GM21515 (cell line): ENCODE measurements around the gene CACNA1G.

Experiments
- ATAC-seq: cut with Tn5 transposase; IDR thresholded peaks from one replicate; pipeline ENCODE4 v1.9.1; 2021; ENCODE audit not compliant: unreplicated experiment

The CACNA1G gene

DNA sequence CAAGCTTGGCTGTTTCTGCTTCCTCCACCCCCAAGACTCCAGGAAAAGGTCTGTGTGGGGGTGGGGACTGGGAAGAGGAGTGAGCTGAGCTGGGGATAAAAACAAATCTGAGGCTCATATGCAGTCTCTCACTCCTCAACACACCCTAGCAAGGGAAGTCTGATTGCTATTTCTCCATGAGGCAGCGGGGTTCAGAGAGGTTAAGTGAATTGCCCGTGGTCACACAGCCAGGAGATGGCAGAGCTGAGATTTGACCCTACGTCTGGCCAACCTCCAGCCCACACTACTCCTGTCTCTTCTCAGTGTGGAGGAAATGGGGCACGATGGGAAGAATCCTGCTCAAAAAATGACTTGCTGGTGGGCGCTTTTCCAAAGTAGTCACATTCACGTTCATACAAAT is 69.4 kb downstream of the CACNA1G start:
- ATAC-seq, result no peak

DNA sequence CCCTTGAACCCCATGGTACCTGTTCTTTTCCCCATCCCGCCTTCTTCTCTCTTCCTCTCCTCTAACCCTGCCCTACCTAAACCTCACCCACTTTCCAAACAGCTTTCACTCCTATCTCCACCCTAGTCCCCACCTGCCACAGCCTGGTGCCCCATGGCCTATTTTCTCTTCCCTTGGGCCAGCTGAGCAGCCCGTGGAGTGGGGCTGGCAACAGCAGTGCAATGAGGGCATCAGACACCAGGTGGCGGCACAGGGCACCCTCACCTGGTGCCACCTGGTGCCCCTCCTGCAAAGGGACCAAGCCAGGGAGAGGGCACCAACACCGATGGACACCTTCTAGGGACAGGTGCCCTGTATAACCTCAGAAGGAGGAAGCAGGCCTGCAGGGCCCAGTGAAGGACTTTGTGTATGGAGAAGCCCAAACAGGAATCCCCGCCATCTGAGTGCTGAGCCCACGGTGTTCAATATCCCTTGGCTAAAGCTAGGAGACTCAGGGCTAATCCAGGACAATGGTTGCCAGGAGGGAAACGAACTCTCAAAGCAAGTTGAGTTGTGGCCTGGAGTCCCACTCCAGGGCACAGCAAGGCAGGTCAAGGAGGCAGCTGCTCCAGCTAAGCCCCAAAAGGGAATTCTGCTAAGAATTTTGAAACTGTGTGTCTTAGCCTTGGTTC is 70.1 kb downstream of the CACNA1G start:
- no peak for ATAC-seq

DNA sequence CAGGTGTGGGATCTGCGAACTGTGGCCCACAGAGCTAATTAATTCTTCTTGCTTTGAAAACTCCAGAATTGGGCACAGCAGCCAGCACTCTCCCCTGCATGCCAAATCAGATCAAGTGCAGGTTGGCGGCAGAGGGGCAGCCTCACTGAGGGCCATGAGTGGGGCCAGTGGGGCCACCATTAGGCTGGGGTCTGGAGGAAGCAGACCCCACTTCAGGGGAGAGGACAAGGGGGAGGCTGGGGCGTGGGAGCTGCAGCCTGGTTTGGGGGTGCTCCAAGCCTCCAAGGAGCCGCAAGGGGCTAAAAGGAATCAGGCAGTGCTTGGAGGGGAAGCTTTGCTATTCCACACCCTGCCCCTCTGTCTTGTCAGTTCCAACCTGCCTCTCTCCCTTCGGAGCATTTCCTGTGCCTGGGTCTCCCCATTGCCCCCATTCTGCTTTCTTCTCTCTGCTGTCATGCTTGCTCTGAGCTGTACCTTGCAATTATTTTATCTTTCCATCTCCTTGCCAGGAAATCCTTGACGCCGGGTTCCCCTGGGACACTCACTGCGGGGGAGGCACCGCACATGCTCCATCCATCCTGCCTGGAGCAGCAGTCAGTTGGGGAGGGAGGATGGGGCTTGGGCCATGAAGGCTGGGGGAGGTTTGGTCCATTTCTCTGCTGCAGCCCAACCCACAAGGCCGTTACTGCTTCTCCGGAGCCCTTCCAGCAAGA is 70.8 kb downstream of the CACNA1G start:
- ATAC-seq, result no peak

DNA sequence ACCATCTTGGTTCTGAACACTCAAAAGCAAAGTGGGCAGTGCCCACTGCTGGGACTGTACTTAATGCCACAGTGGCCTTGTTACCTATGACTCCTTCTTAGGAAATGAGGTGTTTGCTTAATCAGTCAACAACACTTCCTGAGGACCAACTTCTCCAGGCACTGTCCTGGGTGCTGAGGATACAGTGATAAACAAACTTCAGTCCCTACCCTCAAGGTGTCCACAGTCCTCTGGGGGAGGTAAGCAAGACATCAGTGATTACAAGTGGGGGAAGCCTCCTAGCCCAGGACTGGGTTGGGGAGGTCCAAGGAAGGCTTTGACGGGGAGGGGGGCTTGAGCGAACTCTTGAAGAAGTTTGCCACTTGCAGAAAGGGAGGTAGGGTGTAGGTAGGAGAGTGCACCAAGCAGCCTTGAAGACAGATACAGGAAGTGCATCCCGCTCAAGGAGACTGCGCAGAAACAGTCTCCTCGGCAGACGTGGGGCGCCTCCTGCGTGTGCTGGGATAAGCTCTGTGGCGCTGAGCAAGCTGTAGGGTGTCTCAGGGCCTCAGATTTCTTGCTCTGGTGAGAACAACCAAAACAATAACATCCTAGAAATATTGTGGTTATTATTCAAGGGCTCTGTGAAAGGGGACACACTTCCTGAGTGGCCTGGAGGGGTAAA is 71.5 kb downstream of the CACNA1G start:
- ATAC-seq, result no peak

DNA sequence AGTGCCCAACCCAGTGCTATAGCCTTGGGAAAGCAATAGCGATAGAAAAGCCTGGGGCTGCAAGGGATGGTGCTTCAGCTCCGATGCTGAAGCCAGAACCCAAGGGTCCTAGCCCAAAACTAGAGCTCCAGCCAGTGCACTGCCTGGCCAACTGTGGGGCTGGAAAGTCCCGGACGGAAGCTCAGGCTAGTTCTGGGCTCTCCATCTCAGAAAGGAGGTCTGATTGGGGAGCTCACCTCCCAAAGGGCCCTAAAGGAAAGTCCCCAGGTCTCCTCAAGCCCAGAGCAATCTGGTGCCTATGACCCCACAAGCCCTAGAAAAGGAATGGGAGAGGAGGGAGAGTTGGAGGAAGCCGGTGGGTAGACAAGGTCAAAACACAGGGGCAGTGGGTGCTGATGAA is 72.1 kb downstream of the CACNA1G start:
- no peak for ATAC-seq

DNA sequence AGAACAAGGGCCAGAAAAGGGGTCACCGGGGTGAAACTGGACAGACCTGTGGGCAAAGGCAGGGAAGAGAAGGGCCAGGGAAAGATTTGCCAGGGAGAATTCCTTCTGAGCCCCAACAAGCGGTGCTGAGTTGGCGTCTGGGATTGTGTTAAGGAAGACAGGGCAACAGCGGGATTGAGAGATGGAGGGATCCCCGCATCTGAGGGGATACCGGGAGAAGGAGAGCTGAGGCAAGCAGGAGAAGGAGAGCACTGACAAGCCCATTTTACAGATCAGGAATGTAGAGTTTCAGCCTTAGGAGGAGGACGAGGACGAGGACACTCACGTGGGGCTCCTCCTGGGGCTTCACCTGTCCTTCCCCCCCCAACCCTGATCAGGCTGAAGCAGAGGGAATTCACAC is 73.2 kb downstream of the CACNA1G start:
- ATAC-seq, result no peak

DNA sequence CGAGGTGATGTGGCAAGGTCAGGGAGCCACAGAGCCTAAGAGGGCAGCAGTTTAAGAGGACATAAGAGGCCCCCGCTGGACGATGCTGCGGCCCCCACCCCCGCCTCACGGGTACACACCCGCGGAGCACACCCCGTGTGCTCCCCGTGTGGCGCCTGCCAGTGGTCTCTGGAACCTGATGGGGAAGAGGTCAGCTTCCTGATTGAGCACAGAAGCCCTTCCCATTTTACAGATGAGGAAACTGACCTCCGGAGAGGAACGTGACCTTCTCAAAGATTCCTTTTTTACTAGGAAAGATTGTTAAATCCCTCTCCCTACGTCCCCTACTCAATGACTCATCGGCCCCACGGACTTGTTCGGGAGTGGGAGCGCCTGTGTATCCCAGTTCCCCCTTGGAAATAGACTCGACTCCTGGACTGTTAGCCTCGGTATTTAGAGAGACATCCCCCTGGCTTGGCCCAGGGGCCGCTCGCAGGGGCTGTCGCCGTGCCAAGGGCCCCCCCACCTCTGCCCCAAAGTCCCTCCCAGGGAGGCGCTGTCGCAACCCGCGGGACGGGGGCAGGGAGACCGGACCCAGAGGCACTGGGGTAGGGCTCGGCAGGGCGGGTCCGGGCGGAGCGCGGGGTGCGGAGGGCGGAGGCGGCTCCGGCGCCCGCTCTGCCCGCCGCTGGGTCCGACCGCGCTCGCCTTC is 73.9 kb downstream of the CACNA1G start, which contains the start of gene ABCC3:
TSS of gene ABCC3 (plus strand) at position 658 of the 691 bp plus-strand sequence. CDS start 56 bp downstream, outside the sequence.
- ATAC-seq, result no peak

DNA sequence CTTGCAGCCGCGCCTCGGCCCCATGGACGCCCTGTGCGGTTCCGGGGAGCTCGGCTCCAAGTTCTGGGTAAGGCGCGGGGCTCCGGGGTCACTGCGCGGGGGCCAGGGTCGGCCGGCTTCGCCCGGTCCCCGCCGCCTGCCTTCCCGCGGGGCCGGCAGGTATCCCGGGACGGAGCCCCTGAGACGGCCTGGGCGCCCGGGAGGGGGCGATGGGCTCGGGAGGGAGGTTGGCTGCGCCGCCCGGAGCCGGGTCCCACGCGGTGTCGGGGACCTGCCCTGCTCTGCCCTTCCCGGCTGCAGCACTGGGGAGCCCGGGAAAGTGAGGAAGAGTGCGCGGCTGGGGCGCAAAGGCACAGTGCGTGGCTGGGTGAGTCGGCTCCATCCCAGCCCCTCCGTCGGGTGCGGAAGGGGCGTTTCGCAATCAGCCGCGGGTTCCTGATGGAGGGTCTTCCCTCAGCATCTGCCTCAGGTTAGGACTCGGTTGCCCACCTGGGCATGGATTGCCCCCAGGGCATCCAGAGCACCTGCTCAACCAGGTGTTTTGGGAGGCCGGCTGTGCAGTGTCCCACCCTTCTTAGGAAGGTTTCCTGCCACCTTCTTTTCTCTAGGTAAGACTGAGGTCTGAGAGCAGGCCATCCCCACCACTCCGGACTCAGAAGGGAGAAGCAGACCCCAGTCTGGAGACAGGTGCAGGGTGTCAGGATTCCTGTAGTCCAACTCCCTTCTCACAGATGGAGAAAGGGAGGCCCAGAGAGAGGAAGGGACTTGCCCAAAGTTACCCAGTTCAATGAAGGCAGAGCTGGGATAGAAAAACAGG is 74.6 kb downstream of the CACNA1G start:
- no peak for ATAC-seq

DNA sequence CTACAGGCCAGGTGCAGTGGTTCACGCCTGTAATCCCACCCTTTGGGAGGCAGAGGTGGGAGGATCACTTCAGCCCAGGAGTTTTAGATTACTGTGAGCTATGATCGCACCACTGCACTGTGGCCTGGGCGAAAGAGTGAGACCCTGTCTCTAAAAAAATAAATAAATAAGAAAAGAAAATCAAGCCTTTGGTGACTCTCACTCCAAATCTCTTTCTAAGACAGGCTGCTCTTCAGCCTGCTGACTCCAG is 75.1 kb downstream of the CACNA1G start:
- ATAC-seq, result no peak

DNA sequence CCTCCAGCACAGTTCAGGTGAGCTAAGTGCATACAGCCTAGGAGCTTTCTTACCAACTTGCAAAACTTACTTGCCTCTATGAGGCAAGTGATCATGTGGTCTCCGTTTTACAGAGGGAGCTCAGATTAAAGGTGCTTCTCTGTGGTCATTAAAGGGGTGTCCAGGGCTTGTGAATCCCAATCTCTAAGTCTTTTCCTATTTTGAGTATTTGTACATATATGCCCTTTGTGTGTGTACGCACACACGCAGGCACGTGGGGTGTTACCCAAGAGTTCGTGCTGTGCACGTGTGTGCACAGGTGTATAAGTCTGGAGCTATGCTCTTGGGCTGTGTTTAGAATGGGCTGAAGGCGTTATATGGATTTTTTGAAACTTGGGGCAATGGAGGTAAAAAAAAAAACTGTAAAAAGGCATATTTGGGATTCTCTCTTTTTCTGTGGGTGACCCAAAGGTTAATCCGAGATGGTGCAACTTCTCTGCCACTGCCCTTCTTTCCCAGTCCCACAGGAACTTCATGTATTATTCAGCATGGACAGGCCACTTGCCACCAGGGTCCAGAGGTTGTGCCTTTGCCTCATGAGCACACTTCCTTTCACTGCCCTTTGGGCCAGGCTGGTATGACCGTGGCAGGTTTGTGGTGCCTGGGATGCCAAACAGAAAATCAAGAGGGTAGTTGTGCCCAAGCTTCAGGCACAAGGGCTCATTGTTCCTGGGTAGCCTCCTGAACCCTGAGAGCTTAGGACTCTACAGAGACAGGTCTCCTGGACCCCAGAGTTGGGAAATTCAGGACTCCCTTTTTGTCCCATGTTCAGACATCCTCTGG is 75.7 kb downstream of the CACNA1G start:
- no peak for ATAC-seq

DNA sequence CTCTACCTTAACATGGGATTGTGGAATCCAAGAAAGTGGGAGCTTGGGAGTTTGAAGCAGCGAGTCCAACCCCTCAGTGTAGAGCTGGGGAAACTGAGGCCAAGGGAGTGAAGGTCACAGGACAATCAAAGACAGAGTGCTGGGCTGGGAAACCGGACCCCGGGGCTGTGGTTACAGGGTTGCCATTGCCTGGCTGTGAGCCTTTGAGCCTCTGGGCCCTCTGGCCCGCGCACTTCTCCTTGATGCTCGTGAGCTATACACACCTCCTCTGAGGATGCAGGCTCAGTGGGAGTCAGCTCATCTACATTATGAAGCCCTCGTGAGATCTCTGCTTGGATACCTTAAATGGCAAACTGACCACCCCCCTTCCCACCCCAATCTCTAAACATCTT is 76.3 kb downstream of the CACNA1G start:
- ATAC-seq, result no peak

DNA sequence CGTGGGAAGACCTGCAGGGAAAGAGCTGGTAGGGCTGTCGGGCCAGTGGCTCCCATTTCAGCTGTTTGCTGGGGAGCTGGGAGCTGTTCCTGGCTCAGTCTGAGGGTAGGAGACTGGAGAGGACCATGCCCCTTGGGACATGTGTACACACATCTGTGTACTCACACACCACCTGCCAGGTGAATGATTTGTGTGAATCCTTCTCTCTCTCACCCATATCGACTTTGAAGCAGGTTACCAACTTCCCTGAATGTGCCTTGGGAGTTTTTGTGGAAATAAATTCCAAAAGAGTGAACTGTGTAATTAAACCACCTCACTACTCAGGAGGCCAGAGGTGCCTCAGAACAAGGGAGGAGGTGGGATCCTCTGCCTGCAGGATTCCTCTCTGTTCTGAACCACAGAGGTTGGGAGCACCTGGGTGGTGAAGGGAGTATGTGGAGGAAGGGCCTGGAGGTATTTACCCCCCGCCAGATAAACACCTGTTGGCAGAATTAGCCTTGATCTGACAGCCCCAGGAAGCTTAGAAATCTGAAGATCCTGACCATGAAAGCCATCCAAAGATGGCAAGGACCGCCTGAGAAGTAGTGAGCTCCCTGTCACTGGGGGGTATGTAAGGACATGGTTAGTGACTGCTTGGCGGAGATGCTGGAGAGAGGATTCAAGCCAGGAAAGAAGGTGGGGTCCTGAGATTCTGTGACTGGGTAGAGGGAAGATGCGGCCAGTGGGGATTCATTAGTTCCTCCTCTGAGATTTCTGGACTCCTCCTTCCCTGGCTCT is 77.5 kb downstream of the CACNA1G start:
- no peak for ATAC-seq

DNA sequence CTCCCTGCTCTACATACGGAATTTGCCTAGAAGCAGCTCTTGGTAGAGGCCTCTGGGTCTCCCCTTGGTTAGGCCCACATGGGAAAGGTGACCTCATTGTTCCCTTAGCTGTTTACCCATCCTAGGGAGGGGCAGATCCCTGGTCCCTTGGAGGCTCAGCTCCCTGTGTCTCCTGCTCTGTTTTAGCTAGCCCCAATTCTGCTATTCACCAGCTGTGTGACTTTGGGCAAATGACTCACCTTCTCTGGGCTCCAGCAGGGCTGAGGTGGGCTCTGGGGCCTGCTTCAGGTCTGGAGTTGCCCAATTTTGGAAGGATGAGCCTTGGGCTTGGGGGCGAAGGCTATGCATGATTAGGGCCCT is 78.1 kb downstream of the CACNA1G start:
- no peak for ATAC-seq

DNA sequence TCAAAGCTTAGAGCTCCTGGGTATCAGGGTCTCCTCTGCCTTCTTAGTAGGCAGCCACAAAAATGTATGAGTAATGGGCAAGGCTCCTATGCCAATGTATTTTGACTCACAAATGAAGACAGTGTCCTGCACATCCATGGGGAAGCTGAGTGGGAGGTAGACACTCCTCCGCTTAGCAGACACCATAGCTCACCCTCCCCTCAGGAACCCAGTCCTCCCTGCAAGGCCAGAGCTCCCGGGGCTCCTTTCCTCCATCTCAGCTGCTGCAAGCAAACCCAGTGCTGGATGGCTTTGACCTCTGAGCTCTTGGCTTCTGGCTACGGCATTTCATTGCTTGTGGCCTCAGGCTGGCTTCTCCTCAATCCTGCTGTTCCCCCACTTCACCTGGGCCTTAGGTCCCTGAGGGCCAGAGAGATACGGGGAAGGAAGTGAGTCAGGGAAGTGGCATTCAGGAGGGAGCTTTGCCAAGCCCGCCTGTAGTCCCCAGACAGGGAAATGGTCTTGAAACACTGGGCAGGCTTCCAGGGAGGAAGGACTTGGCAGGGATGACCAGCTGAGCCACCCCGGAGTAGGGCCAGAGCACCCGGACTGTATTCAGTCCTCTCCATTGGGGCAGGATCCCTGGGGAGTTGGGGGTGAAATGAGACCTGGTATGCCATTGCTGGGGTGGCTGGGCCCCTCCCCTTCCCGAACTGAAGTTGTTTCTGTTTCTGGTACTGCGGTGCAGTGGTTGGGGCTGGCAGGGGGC is 78.6 kb downstream of the CACNA1G start:
- ATAC-seq, result no peak

DNA sequence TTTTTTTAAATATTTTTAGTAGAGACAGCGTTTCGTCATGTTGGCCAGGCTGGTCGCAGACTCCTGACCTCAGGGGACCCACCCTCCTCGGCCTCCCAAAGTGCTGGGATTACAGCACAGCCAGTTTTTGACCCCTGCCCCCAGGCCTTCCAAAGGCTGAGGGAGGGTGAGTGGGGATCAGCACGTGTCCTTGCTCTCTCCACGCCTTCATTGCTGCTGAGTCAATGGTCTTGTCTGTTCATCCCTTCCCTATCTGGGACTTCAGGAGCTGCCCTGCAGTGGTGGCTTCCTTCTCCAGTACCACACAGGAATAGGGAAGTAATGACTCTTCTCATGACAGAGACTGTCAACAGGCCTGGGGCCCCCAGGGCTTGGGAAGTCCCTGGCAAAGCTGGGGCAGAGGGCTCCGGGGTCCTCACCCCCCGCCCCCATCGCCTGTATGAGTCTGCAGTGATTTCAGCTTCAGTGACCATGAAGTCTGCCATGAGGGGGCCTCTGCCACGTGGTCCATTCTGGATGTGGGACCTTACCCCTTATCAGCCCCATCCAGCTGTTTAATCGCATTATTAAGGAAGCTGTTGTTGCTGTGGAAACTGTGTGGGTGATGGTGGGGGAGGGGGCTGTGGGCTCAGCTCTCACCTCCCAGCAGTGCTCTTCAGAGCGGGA is 80.3 kb downstream of the CACNA1G start:
- ATAC-seq, result no peak

DNA sequence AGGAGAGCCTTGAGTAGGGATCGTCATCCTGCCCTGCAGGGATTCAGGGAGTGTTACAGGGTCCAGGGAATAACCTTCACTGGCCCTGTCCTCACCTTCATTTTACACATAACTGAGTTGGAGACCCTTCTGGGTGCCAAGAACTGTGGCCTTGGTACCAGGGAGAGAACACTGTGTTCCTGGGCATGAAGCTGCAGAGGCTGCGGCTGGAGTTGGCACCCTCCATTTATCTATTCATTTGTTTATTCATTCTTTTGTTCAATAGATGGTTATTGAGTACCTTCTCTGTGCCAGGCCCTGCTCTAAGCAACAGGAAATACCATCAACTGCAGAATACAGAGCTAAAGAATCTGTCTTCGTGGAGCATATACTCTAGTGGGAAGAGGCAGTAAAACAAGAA is 80.8 kb downstream of the CACNA1G start:
- ATAC-seq, result no peak

DNA sequence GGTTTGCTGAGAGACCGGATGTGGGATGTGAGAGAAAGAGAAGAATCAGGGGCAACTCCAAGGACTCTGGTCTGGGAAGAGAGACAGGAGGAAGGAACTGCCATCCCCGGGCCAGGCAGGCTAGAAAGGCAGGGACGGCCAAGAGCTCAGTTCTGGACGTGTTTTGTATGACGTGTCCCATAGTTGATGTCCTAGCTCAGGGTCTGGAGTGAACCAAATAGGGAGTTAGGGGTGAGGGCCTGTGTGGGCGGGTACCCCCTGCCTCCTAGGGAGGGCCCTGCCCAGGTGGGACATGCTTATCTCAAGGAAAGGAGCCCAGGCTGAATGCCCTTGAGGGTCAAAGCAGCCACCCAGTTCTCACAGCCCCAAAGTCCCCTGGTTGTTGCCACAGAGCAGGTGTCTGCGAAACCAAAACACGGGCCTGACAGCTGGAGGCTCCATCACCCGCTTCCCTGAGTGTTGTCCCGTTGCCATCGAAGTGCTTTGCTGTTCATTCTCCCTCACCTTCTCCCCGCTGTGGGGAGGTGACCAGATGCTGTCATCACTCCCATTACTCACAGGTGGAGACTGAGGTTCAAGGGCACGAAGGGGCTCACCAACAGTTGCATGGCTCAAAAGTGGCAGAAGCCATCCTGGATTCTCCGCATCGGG is 81.7 kb downstream of the CACNA1G start:
- ATAC-seq, result no peak
